ENCODE results near the gene TMEM151B.
A peak's percentile ranks its signal among the peaks of the same experiment; 100 is the strongest.

The TMEM151B gene

GRCh38 chr6:44352259-44352658, 82.0 kb downstream of the TMEM151B start:
- DNase-seq (ENCODE audit: low read depth) = no peak
- no peak overlapping the region for H3K4me3 ChIP-seq (ENCODE audit: low read depth, low read length)
- no peak for TF ChIP-seq CTCF (IDR thresholded peaks at IDR 0.05; ENCODE audit: control insufficient read depth, extremely low read depth, insufficient read depth)

- no peak for TF ChIP-seq CTCF (IDR thresholded peaks at IDR 0.05; ENCODE audit: control insufficient read depth, extremely low read depth, insufficient read depth)
- peak; percentile 11 for DNase-seq (ENCODE audit: low read depth)
- no peak overlapping the region for H3K4me3 ChIP-seq (ENCODE audit: low read depth, low read length)
Observed at GRCh38 chr6:44353336-44353735, 83.1 kb downstream of the TMEM151B start.

- TF ChIP-seq CTCF (IDR thresholded peaks at IDR 0.05; ENCODE audit: control insufficient read depth, extremely low read depth, insufficient read depth) = no peak
- no peak overlapping the region for H3K4me3 ChIP-seq (ENCODE audit: low read depth, low read length)
- no peak for DNase-seq (ENCODE audit: low read depth)
Observed at GRCh38 chr6:44355640-44356039, 85.4 kb downstream of the TMEM151B start.

GRCh38 chr6:44356487-44356886, 86.2 kb downstream of the TMEM151B start:
- no peak overlapping the region for H3K4me3 ChIP-seq (ENCODE audit: low read depth, low read length)
- no peak for TF ChIP-seq CTCF (IDR thresholded peaks at IDR 0.05; ENCODE audit: control insufficient read depth, extremely low read depth, insufficient read depth)
- no peak for DNase-seq (ENCODE audit: low read depth)

Data from LNCaP clone FGC (cell line).